IPS-18c (cell line): ENCODE measurements around the gene MED20.

ENCODE experiments used
- H3K4me3 ChIP-seq: 2 replicates; pipeline ENCODE4 v1.7.0; 2013; ENCODE audit warnings: low read depth, mild to moderate bottlenecking, low read length, moderate library complexity; ENCODE audit not compliant: insufficient read depth
- H3K9me3 ChIP-seq: one replicate; pipeline ENCODE4 v1.6.1; 2013; ENCODE audit warnings: mild to moderate bottlenecking, low read length, moderate library complexity; ENCODE audit not compliant: control insufficient read depth, insufficient read depth

MED20 gene

GRCh38 chr6:41885930-41886329 lies 35.0 kb downstream of the MED20 start:
- no peak overlapping the region for H3K4me3 ChIP-seq
- H3K9me3 ChIP-seq = no peaks in the 10 kb centered on the region

GRCh38 chr6:41884957-41885356 lies 36.0 kb downstream of the MED20 start:
- H3K9me3 ChIP-seq = no peaks in the 10 kb centered on the region
- no peak overlapping the region for H3K4me3 ChIP-seq

DNA sequence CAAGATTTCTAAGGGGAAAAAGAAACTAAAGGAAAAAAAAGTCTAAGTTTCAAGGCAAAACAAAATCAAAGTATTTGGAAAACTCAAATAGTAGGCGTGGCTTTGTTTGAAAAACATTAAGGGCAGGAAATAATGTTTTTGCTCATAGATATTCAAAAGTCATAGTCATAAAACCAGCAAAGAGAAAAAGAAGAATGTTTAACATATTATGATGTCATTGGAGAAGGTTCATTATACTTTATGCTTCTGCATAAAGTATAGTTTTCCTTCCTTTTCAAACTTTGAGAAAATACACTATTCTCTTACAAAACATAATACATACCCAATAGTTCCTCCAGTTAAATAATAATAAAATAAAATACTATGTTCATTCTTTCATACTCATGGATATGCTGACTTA lies 39.4 kb downstream of the MED20 start:
- Histone ChIP-seq H3K4me3 (no peak overlapping the region), H3K9me3 (no peaks in the 10 kb centered on the region)

GRCh38 chr6:41878961-41879405 lies 42.0 kb downstream of the MED20 start:
- no peaks in the 10 kb centered on the region for H3K9me3 ChIP-seq
- no peak overlapping the region for H3K4me3 ChIP-seq

- Histone ChIP-seq H3K4me3 (no peak overlapping the region), H3K9me3 (no peaks in the 10 kb centered on the region)
Observed at GRCh38 chr6:41878246-41878645, 42.7 kb downstream of the MED20 start.

GRCh38 chr6:41877051-41877680 lies 43.8 kb downstream of the MED20 start:
- Histone ChIP-seq H3K9me3 (no peaks in the 10 kb centered on the region), H3K4me3 (no peak overlapping the region)

DNA sequence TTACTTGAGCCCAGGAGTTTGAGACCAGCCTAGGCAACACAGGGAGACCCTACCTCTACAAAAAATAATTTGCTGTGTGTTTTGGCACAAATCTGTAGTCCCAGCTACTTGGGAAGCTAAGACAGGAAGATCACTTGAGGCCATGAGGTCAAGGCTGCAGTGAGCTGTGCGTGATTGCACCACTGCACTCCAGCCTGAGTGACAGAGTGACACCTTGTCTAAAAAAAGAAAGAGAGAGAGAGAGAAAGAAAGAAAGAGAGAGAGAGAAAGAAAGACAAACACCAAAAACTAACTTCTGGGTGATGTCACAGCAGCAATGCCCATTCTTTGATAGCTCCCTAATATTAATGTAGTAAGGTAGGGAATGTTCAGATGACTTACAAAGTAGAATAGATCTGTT lies 46.2 kb downstream of the MED20 start:
- Histone ChIP-seq H3K4me3 (no peak overlapping the region), H3K9me3 (no peaks in the 10 kb centered on the region)

GRCh38 chr6:41872147-41872546 lies 48.8 kb downstream of the MED20 start:
- no peaks in the 10 kb centered on the region for H3K9me3 ChIP-seq
- no peak overlapping the region for H3K4me3 ChIP-seq

GRCh38 chr6:41871691-41872090 lies 49.2 kb downstream of the MED20 start:
- Histone ChIP-seq H3K9me3 (no peaks in the 10 kb centered on the region), H3K4me3 (no peak overlapping the region)

- H3K9me3 ChIP-seq = no peaks in the 10 kb centered on the region
- H3K4me3 ChIP-seq = no peak overlapping the region
Observed at GRCh38 chr6:41859356-41859755, 61.6 kb downstream of the MED20 start.

DNA sequence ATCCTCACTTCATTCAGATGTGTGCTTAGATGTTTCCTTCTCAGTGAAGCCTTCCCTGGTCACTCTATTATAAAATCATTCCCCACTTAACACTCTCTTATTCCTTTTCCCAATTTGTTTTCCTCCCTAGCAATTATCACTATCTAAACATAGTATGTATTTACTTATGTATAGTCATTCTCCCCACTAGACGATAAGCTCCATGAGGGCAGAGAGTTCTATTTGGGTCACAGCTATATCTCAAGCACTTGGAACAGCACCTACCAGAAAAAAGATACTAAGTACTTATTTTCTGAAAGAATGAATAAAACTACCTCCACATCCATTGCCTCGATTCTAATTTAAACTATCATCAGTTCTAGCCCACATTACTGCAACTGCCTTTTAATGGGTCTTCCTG lies 62.2 kb downstream of the MED20 start:
- no peak overlapping the region for H3K4me3 ChIP-seq
- H3K9me3 ChIP-seq = no peaks in the 10 kb centered on the region
